CMK (cell line): ENCODE measurements around the gene RBMS3.

Source experiments
- DNase-seq: peaks from one replicate; pipeline ENCODE4 v3.0.0-alpha.2; 2010; ENCODE audit warnings: low read depth

RBMS3 gene

GRCh38 chr3:29525254-29525881, 244.5 kb downstream of the RBMS3 start:
- no peak for DNase-seq

- DNase-seq: no peak
Observed at GRCh38 chr3:29527246-29527645, 246.4 kb downstream of the RBMS3 start.

- no peak for DNase-seq
Observed at GRCh38 chr3:29531644-29532043, 250.8 kb downstream of the RBMS3 start.

GRCh38 chr3:29532473-29532872, 251.6 kb downstream of the RBMS3 start:
- DNase-seq: no peak

- no peak for DNase-seq
Observed at GRCh38 chr3:29534006-29534405, 253.1 kb downstream of the RBMS3 start.

- no peak for DNase-seq
Observed at GRCh38 chr3:29536016-29536758, 255.3 kb downstream of the RBMS3 start.

- DNase-seq: no peak
Observed at GRCh38 chr3:29537889-29538609, 257.2 kb downstream of the RBMS3 start.

- no peak for DNase-seq
Observed at GRCh38 chr3:29538610-29538958, 257.7 kb downstream of the RBMS3 start.

- DNase-seq: no peak
Observed at GRCh38 chr3:29540544-29540943, 259.7 kb downstream of the RBMS3 start.

- no peak for DNase-seq
Observed at GRCh38 chr3:29544701-29545363, 264.0 kb downstream of the RBMS3 start.

- no peak for DNase-seq
Observed at GRCh38 chr3:29545615-29546014, 264.7 kb downstream of the RBMS3 start.

- DNase-seq: no peak
Observed at GRCh38 chr3:29552051-29552450, 271.2 kb downstream of the RBMS3 start.

- DNase-seq: no peak
Observed at GRCh38 chr3:29554566-29554965, 273.7 kb downstream of the RBMS3 start.

GRCh38 chr3:29555590-29555989, 274.7 kb downstream of the RBMS3 start:
- no peak for DNase-seq

GRCh38 chr3:29557186-29557585, 276.3 kb downstream of the RBMS3 start:
- DNase-seq: no peak

GRCh38 chr3:29557825-29558224, 277.0 kb downstream of the RBMS3 start:
- no peak for DNase-seq

GRCh38 chr3:29559741-29560465, 279.0 kb downstream of the RBMS3 start:
- no peak for DNase-seq

GRCh38 chr3:29561651-29562149, 280.8 kb downstream of the RBMS3 start:
- DNase-seq: no peak

- no peak for DNase-seq
Observed at GRCh38 chr3:29565236-29565635, 284.4 kb downstream of the RBMS3 start.

- no peak for DNase-seq
Observed at GRCh38 chr3:29567501-29567900, 286.6 kb downstream of the RBMS3 start.

GRCh38 chr3:29568355-29568754, 287.5 kb downstream of the RBMS3 start:
- DNase-seq: no peak

GRCh38 chr3:29576181-29576580, 295.3 kb downstream of the RBMS3 start:
- DNase-seq: no peak
